D721Med (cell line): ENCODE data around the gene HCRTR2.

ENCODE experiments used
- DNase-seq: peaks from one replicate; pipeline ENCODE4 v3.0.0; 2011; ENCODE audit warnings: low spot score; ENCODE audit not compliant: insufficient read length
- FAIRE-seq: peaks from 2 replicates; lab custom pipeline; 2011; peaks lifted over from hg19 to GRCh38; lab: Jason Lieb, UNC
- CTCF ChIP-seq: IDR thresholded peaks from 2 replicates; pipeline ENCODE4 v1.5.1; 2012; ENCODE audit warnings: mild to moderate bottlenecking, control low read depth; ENCODE audit not compliant: insufficient read depth; ENCODE audit errors: missing control alignments

The HCRTR2 gene

GRCh38 chr6:55320696-55321086 is 146.4 kb downstream of the HCRTR2 start:
- no peak for DNase-seq
- TF ChIP-seq CTCF: no peak
- no peak for FAIRE-seq

- TF ChIP-seq CTCF: no peak
- no peak for FAIRE-seq
- DNase-seq: no peak
Measured at GRCh38 chr6:55327169-55327568, 152.9 kb downstream of the HCRTR2 start, which contains the start of gene GFRAL. Gene GFRAL (plus strand): TSS chr6:55327469. CDS start chr6:55327555, 86 bp downstream.
